ENCODE data around the gene TBC1D10B.

Gene TBC1D10B

GRCh38 chr16:30413112-30413806 is 43.0 kb upstream of the TBC1D10B start:
- TF ChIP-seq CTCF (conservative IDR thresholded peaks at IDR 0.05; ENCODE audit: low read length) (no peak), EZH2phosphoT487 (IDR thresholded peaks at IDR 0.05; ENCODE audit: borderline replicate concordance) (no peak)
- no peaks in the 10 kb centered on the region for H3K9me2 ChIP-seq (replicated peaks; ENCODE audit: low read depth, low read length)
- peaks cover 52% of the 10 kb centered on the region for H3K79me2 ChIP-seq (ENCODE audit: insufficient read depth, low read length)
- H3K36me3 ChIP-seq (ENCODE audit: insufficient read depth, low read length): peaks cover 23% of the 10 kb centered on the region; the same call in 1 of the 2 replicates
- peaks cover 7% of the 10 kb centered on the region; the same call in 1 of the 2 replicates for H3F3A ChIP-seq (ENCODE audit: low read depth)
- peaks cover 34% of the 10 kb centered on the region for H3K4me1 ChIP-seq (ENCODE audit: insufficient read depth, low read length, poor library complexity, severe bottlenecking)
- no peaks in the 10 kb centered on the region for H3K27me3 ChIP-seq (ENCODE audit: insufficient read depth, low read length, poor library complexity, severe bottlenecking)
- no peaks in the 10 kb centered on the region for H3K9me3 ChIP-seq (ENCODE audit: insufficient read depth, low read depth, low read length)
- H2AFZ ChIP-seq (ENCODE audit: low read length): no peak overlapping the region
- H3K9ac ChIP-seq (ENCODE audit: low read depth, low read length, poor library complexity, severe bottlenecking): peak overlapping the region; percentile 43
- H3K4me2 ChIP-seq (ENCODE audit: low read depth, low read length, poor library complexity, severe bottlenecking): peak overlapping the region; percentile 24
- H4K20me1 ChIP-seq (ENCODE audit: insufficient read depth, low read length, poor library complexity, severe bottlenecking): peaks cover 27% of the 10 kb centered on the region
- H3K4me3 ChIP-seq (ENCODE audit: low read length, poor library complexity, severe bottlenecking): no peak overlapping the region

GRCh38 chr16:30409125-30410060 is 39.1 kb upstream of the TBC1D10B start:
- no peak overlapping the region for H2AFZ ChIP-seq (ENCODE audit: low read length)
- peaks cover 23% of the 10 kb centered on the region for H4K20me1 ChIP-seq (ENCODE audit: insufficient read depth, low read length, poor library complexity, severe bottlenecking)
- H3K9me2 ChIP-seq (replicated peaks; ENCODE audit: low read depth, low read length): no peaks in the 10 kb centered on the region
- peaks cover 44% of the 10 kb centered on the region for H3K4me1 ChIP-seq (ENCODE audit: insufficient read depth, low read length, poor library complexity, severe bottlenecking)
- peak overlapping the region; percentile 84 for H3K4me3 ChIP-seq (ENCODE audit: low read length, poor library complexity, severe bottlenecking)
- no peaks in the 10 kb centered on the region for H3K9me3 ChIP-seq (ENCODE audit: insufficient read depth, low read depth, low read length)
- peaks cover 10% of the 10 kb centered on the region; the same call in 1 of the 2 replicates for H3F3A ChIP-seq (ENCODE audit: low read depth)
- peaks cover 16% of the 10 kb centered on the region; the same call in 1 of the 2 replicates for H3K36me3 ChIP-seq (ENCODE audit: insufficient read depth, low read length)
- H3K27me3 ChIP-seq (ENCODE audit: insufficient read depth, low read length, poor library complexity, severe bottlenecking): no peaks in the 10 kb centered on the region
- peak overlapping the region; percentile 73 for H3K9ac ChIP-seq (ENCODE audit: low read depth, low read length, poor library complexity, severe bottlenecking)
- TF ChIP-seq EZH2phosphoT487 (IDR thresholded peaks at IDR 0.05; ENCODE audit: borderline replicate concordance) (no peak), CTCF (conservative IDR thresholded peaks at IDR 0.05; ENCODE audit: low read length) (peak; percentile 91)
- H3K4me2 ChIP-seq (ENCODE audit: low read depth, low read length, poor library complexity, severe bottlenecking): peak overlapping the region; percentile 98
- H3K79me2 ChIP-seq (ENCODE audit: insufficient read depth, low read length): peaks cover 47% of the 10 kb centered on the region

GRCh38 chr16:30407804-30408534 is 37.7 kb upstream of the TBC1D10B start:
- H3K9me3 ChIP-seq (ENCODE audit: insufficient read depth, low read depth, low read length): no peaks in the 10 kb centered on the region
- peak overlapping the region; percentile 89 for H2AFZ ChIP-seq (ENCODE audit: low read length)
- H3K4me2 ChIP-seq (ENCODE audit: low read depth, low read length, poor library complexity, severe bottlenecking): peak overlapping the region; percentile 98
- peak overlapping the region; percentile 84 for H3K4me3 ChIP-seq (ENCODE audit: low read length, poor library complexity, severe bottlenecking)
- peak overlapping the region; percentile 73 for H3K9ac ChIP-seq (ENCODE audit: low read depth, low read length, poor library complexity, severe bottlenecking)
- peaks cover 6% of the 10 kb centered on the region; the same call in 1 of the 2 replicates for H3F3A ChIP-seq (ENCODE audit: low read depth)
- no peaks in the 10 kb centered on the region for H3K27me3 ChIP-seq (ENCODE audit: insufficient read depth, low read length, poor library complexity, severe bottlenecking)
- no peaks in the 10 kb centered on the region for H3K9me2 ChIP-seq (replicated peaks; ENCODE audit: low read depth, low read length)
- no peak for TF ChIP-seq CTCF (conservative IDR thresholded peaks at IDR 0.05; ENCODE audit: low read length)
- no peak for TF ChIP-seq EZH2phosphoT487 (IDR thresholded peaks at IDR 0.05; ENCODE audit: borderline replicate concordance)
- H3K79me2 ChIP-seq (ENCODE audit: insufficient read depth, low read length): peaks cover 35% of the 10 kb centered on the region
- peaks cover 41% of the 10 kb centered on the region for H3K4me1 ChIP-seq (ENCODE audit: insufficient read depth, low read length, poor library complexity, severe bottlenecking)
- peaks cover 16% of the 10 kb centered on the region for H4K20me1 ChIP-seq (ENCODE audit: insufficient read depth, low read length, poor library complexity, severe bottlenecking)
- H3K36me3 ChIP-seq (ENCODE audit: insufficient read depth, low read length): peaks cover 1% of the 10 kb centered on the region; the same call in 1 of the 2 replicates
